ENCODE measurements around the gene STX16. TPM values are rescaled to one million over a fixed set of nuclear protein-coding genes. Genes with fewer than 3 reads are reported as not detected.

STX16 gene
- total and polyA plus RNA-seq, 2 of the 13 experiments (the other 11 are each of a cell fraction or from before 2014, with no cell fraction given): 28.0 to 72.7 TPM

DNA sequence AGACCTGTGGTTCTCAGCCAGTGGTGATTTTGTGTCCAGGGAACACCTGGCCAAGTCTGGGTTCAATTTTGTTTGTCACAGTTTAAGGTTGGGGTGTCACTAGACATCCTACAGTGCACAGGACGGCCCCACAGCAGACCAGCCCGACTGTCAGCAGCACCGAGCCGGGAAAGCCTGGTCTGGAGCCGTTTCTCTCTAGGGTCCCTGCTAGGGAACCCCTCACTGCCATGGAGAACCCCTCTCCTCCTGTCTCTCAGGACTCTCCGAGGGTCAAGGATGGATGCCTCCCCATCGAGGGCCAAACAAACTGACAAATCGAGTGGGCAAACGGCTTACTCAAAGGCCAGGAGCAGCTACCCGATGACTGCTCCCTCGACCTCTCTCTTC lies 15.8 kb upstream of the STX16 start:
- WGBS (ENCODE audit: low lambda C conversion rate): 21% methylated on average over 11 of the region's 11 CpGs
- no peak for DNase-seq (ENCODE audit: low spot score)
- in situ Hi-C loops (cut with HindIII; ENCODE audit: extremely low pct_ligation_motif_present, low pct_unique_long_range_greater_than_20kb): no loop called here
- H3K4me1 ChIP-seq (ENCODE audit: insufficient read depth, low read length): 0 out of 2 replicates have a peak, but pooled peaks cover 5% of the 10 kb centered on the region
- no peak for ATAC-seq
- peaks cover 19 to 94% of the 10 kb centered on the region in 2 experiments; a peak in 4 of 5 replicates for H3K27me3 ChIP-seq (ENCODE audit: control insufficient read depth in 1 of 2, insufficient read depth in 2 of 2, low read length in 2 of 2)
- H3K36me3 ChIP-seq (replicated peaks in 1 of 2; ENCODE audit: control insufficient read depth in 1 of 2, insufficient read depth in 2 of 2, low read length in 2 of 2): no peaks in the 10 kb centered on the region
- FAIRE-seq: no peak
- ChIA-PET CTCF (ENCODE audit: low intra/inter-chr PET ratio, low total read pairs) (interaction anchor here (0.9 kb wide), 1 partner anchor 16 kb away, joined by 3 read pairs; the partner anchor contains the start of gene STX16), POLR2A (no interaction called here)
- no peaks in the 10 kb centered on the region for H3K79me2 ChIP-seq (ENCODE audit: insufficient read depth, low read length)
- no peaks in the 10 kb centered on the region for H4K20me1 ChIP-seq (ENCODE audit: insufficient read depth, low read length)
- H3K9ac ChIP-seq (ENCODE audit: insufficient read depth, low read depth, low read length): no peak overlapping the region
- BruUV-seq (replicated peaks): no TSS peak
- intact Hi-C loops (cut with micrococcal nuclease; ENCODE audit: unreplicated experiment): no loop called here
- H3K27ac ChIP-seq (ENCODE audit: extremely low read length, insufficient read depth, low read length): no peak overlapping the region
- no peak overlapping the region for H2AFZ ChIP-seq (ENCODE audit: low read length)
- TF ChIP-seq HDAC1 (CRISPR knock-in tag; IDR thresholded peaks at IDR 0.05) (no peak), HMG20B (CRISPR knock-in tag; conservative IDR thresholded peaks at IDR 0.05) (no peak), HES4 (CRISPR knock-in tag; IDR thresholded peaks at IDR 0.05; ENCODE audit: borderline replicate concordance) (0 out of 2 replicates have a peak, but pooled peaks have one; percentile 31), CCAR2 (optimal IDR thresholded peaks at IDR 0.05; ENCODE audit: low read depth, low read length) (no peak), TBX2 (CRISPR knock-in tag; IDR thresholded peaks at IDR 0.05; ENCODE audit: borderline replicate concordance) (no peak), NAIF1 (CRISPR knock-in tag; IDR thresholded peaks at IDR 0.05; ENCODE audit: borderline replicate concordance) (no peak), KDM4B (CRISPR knock-in tag; IDR thresholded peaks at IDR 0.05) (no peak), SUZ12 (IDR thresholded peaks at IDR 0.05; ENCODE audit: low read depth, low read length) (no peak)
- no peaks in the 10 kb centered on the region for H3K9me3 ChIP-seq (ENCODE audit: low read length)
- H3K4me3 ChIP-seq (replicated peaks in 1 of 3; ENCODE audit: insufficient read depth in 1 of 3, low read depth in 2 of 3, low read length in 3 of 3): no peak overlapping the region
- no peak overlapping the region for H3K4me2 ChIP-seq (ENCODE audit: low read depth, low read length)

DNA sequence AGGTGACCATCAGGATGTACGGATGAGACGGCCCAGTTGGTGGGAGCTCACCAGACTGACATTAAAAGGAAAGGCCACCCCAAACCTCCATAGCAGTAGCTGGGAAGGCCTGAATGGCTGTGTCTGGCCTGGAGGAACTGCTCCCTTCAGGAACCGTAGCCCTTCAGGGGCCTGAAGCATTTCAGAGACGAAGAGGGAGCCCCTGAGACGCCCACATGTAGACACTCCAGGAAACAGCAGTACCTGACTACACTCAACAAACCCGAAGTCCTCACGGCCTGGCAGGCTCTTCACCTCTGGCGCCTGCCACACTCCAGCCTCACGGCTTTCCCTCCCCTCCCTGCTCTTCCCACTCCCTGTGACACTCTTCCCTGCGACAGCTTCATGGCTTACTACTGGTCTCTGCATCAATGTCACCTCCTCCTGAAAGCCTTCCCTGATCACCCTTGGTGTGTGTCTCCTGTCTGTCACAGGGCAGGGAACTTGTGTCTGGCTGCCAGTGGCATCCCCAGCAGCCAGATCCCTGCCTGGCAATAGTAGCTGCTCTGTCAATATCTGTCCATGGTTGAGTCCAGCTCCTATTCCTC lies 14.6 kb upstream of the STX16 start:
- WGBS (ENCODE audit: low lambda C conversion rate): 28% methylated on average over 8 of the region's 10 CpGs
- Histone ChIP-seq H3K79me2 (ENCODE audit: insufficient read depth, low read length) (no peaks in the 10 kb centered on the region), H3K36me3 (replicated peaks in 1 of 2; ENCODE audit: control insufficient read depth in 1 of 2, insufficient read depth in 2 of 2, low read length in 2 of 2) (no peaks in the 10 kb centered on the region), H3K27me3 (ENCODE audit: control insufficient read depth in 1 of 2, insufficient read depth in 2 of 2, low read length in 2 of 2) (peaks cover 16 to 90% of the 10 kb centered on the region in 2 experiments; a peak in 4 of 5 replicates), H3K4me2 (ENCODE audit: low read depth, low read length) (no peak overlapping the region), H2AFZ (ENCODE audit: low read length) (no peak overlapping the region), H3K9ac (ENCODE audit: insufficient read depth, low read depth, low read length) (no peak overlapping the region), H3K27ac (ENCODE audit: extremely low read length, insufficient read depth, low read length) (no peak overlapping the region), H3K4me3 (replicated peaks in 1 of 3; ENCODE audit: insufficient read depth in 1 of 3, low read depth in 2 of 3, low read length in 3 of 3) (no peak overlapping the region), H4K20me1 (ENCODE audit: insufficient read depth, low read length) (no peaks in the 10 kb centered on the region), H3K9me3 (ENCODE audit: low read length) (no peaks in the 10 kb centered on the region), H3K4me1 (ENCODE audit: insufficient read depth, low read length) (0 out of 2 replicates have a peak, but pooled peaks cover 5% of the 10 kb centered on the region)
- no peak for FAIRE-seq
- ChIA-PET POLR2A (interaction anchor here (1.6 kb wide), 1 partner anchor 14 kb away, joined by 4 read pairs; the partner anchor contains the start of gene STX16), CTCF (ENCODE audit: low intra/inter-chr PET ratio, low total read pairs) (no interaction called here)
- no peak for DNase-seq (ENCODE audit: low spot score)
- ATAC-seq: no peak; the same call in 2 of the 3 replicates
- in situ Hi-C loops (cut with HindIII; ENCODE audit: extremely low pct_ligation_motif_present, low pct_unique_long_range_greater_than_20kb): no loop called here
- BruUV-seq (replicated peaks): no TSS peak
- intact Hi-C loops (cut with micrococcal nuclease; ENCODE audit: unreplicated experiment): no loop called here
- TF ChIP-seq CEBPG (CRISPR knock-in tag; IDR thresholded peaks at IDR 0.05) (no peak), ZMYM3 (CRISPR knock-in tag; IDR thresholded peaks at IDR 0.05) (0 out of 2 replicates have a peak, but pooled peaks have one; percentile 27), SOX6 (IDR thresholded peaks at IDR 0.05) (no peak), SOX6 (CRISPR knock-in tag; IDR thresholded peaks at IDR 0.05) (no peak), CREB1 (IDR thresholded peaks at IDR 0.05) (no peak), CREB1 (CRISPR knock-in tag; IDR thresholded peaks at IDR 0.05) (no peak), NFKB2 (CRISPR knock-in tag; IDR thresholded peaks at IDR 0.05; ENCODE audit: borderline replicate concordance) (0 out of 2 replicates have a peak, but pooled peaks have one; percentile 1), ATF7 (IDR thresholded peaks at IDR 0.05) (no peak), ATF7 (CRISPR knock-in tag; IDR thresholded peaks at IDR 0.05) (no peak)
- TF ChIP-seq, protein P1, sequence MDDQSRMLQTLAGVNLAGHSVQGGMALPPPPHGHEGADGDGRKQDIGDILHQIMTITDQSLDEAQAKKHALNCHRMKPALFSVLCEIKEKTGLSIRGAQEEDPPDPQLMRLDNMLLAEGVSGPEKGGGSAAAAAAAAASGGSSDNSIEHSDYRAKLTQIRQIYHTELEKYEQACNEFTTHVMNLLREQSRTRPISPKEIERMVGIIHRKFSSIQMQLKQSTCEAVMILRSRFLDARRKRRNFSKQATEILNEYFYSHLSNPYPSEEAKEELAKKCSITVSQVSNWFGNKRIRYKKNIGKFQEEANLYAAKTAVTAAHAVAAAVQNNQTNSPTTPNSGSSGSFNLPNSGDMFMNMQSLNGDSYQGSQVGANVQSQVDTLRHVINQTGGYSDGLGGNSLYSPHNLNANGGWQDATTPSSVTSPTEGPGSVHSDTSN (CRISPR knock-in tag; IDR thresholded peaks at IDR 0.05; ENCODE audit: borderline replicate concordance): no peak
- TF ChIP-seq, protein P2, sequence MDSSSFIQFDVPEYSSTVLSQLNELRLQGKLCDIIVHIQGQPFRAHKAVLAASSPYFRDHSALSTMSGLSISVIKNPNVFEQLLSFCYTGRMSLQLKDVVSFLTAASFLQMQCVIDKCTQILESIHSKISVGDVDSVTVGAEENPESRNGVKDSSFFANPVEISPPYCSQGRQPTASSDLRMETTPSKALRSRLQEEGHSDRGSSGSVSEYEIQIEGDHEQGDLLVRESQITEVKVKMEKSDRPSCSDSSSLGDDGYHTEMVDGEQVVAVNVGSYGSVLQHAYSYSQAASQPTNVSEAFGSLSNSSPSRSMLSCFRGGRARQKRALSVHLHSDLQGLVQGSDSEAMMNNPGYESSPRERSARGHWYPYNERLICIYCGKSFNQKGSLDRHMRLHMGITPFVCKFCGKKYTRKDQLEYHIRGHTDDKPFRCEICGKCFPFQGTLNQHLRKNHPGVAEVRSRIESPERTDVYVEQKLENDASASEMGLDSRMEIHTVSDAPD (CRISPR knock-in tag; IDR thresholded peaks at IDR 0.05): no peak
